MM.1S (cell line): Measurements from ENCODE around the gene UBASH3A.

Experiments
- CTCF ChIP-seq: fragments of 300-600 bp; sonication (generic); IDR thresholded peaks from 2 replicates; pipeline ENCODE4 v1.5.1; 2016; ENCODE audit warnings: antibody characterized with exemption, low read length, mixed read lengths
- EZH2phosphoT487 ChIP-seq: fragments of 300-600 bp; sonication (generic); IDR thresholded peaks from 2 replicates; pipeline ENCODE4 v1.6.1; 2018; ENCODE audit warnings: antibody characterized with exemption, low read length

- TF ChIP-seq CTCF (no peak), EZH2phosphoT487 (no peak)
These were observed 50.4 kb downstream of the UBASH3A start for GRCh38 chr21:42453986-42454570.
